Vagina (tissue), 2 donors: ENCODE measurements around the gene OR2B6.

ENCODE experiments used
- CTCF ChIP-seq, 3 experiments: fragments of 450-650 bp in 2 of 3; fragments of 200-600 bp in 1 of 3; sonication (generic) in 1 of 3; IDR thresholded peaks; one replicate each; pipeline ENCODE4 v1.5.1; 2017 to 2019; ENCODE audit warnings: antibody characterized with exemption in 3 of 3, mild to moderate bottlenecking in 2 of 3, moderate library complexity in 2 of 3
- POLR2A ChIP-seq, 2 donors: fragments of 450-650 bp; IDR thresholded peaks; one replicate each; pipeline ENCODE4 v1.6.1; 2017; ENCODE audit warnings: antibody characterized with exemption in 2 of 2, mild to moderate bottlenecking in 2 of 2, moderate library complexity in 2 of 2

DNA sequence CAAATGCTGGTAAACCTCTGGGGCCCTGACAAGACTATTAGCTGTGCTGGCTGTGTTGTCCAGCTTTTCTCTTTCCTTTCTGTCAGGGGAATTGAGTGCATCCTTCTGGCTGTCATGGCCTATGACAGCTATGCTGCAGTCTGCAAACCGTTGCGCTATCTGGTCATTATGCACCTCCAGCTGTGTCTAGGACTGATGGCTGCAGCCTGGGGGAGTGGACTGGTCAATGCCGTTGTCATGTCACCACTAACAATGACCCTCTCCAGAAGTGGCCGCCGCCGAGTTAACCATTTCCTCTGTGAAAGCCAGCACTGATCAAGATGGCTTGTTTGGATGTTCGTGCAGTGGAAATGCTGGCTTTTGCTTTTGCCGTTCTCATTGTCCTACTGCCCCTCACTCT is 20.3 kb downstream of the OR2B6 start:
- TF ChIP-seq POLR2A (IDR thresholded peaks at IDR 0.05) (no peak), CTCF (IDR thresholded peaks at IDR 0.05) (no peak)
